ENCODE measurements around the gene PDPN. TPM values are rescaled to one million over a fixed set of nuclear protein-coding genes. Genes with fewer than 3 reads are reported as not detected.

The PDPN gene
- total and polyA plus RNA-seq, 2 experiments from 2014 or later, result 67.3 to 82.8 TPM

DNA sequence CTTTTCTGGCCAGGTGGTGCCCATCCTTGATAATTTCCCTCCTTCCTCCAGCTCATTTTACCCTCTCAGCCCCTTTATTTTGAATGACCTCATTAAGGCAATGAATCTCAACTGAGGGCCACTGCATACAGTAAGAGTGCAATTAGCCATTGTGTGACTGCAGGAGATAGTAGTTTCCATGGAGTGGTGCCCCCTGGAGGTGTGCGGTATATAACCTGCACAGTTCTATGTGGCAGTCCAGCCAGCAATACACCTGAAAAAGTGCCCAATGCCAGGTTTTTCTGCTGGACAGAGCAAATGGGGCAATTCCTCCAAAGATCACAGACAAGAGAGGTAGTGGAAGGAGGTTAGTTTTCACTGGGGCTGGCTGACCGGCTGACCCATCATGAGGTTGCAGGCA is 43.9 kb upstream of the PDPN start:
- no peaks in the 10 kb centered on the region for H3K79me2 ChIP-seq (replicated peaks; ENCODE audit: insufficient read depth)
- H3K27me3 Mint-ChIP-seq (ENCODE audit: insufficient read depth, low read depth, poor library complexity), result peaks cover 5% of the 10 kb centered on the region
- no peak overlapping the region for H3K4me3 ChIP-seq
- H3K9me3 Mint-ChIP-seq, result no peaks in the 10 kb centered on the region
- H3K9me2 ChIP-seq (ENCODE audit: insufficient read depth), result no peaks in the 10 kb centered on the region
- H3K36me3 ChIP-seq (ENCODE audit: insufficient read depth), result no peaks in the 10 kb centered on the region; the same call in 1 of the 2 replicates
- H3K27ac ChIP-seq (ENCODE audit: low read depth), result no peak overlapping the region
- H3K4me1 Mint-ChIP-seq, result peaks cover 7% of the 10 kb centered on the region; the same call in 2 of the 3 replicates
- no peak overlapping the region for H2AFZ ChIP-seq
- no peak overlapping the region for H3K4me2 ChIP-seq
- DNase-seq (ENCODE audit: low spot score) (no peak), ATAC-seq (no peak)
- H3K4me3 Mint-ChIP-seq, result no peak overlapping the region
- no peak overlapping the region for H3K27ac Mint-ChIP-seq
- no peaks in the 10 kb centered on the region; the same call in 1 of the 2 replicates for H4K20me1 ChIP-seq (replicated peaks; ENCODE audit: insufficient read depth)
- no peaks in the 10 kb centered on the region for H3K36me3 Mint-ChIP-seq (ENCODE audit: low read depth)
- no peaks in the 10 kb centered on the region for H3K27me3 ChIP-seq (ENCODE audit: insufficient read depth)
- no peaks in the 10 kb centered on the region for H3K4me1 ChIP-seq (ENCODE audit: insufficient read depth)
- TF ChIP-seq, protein P1, sequence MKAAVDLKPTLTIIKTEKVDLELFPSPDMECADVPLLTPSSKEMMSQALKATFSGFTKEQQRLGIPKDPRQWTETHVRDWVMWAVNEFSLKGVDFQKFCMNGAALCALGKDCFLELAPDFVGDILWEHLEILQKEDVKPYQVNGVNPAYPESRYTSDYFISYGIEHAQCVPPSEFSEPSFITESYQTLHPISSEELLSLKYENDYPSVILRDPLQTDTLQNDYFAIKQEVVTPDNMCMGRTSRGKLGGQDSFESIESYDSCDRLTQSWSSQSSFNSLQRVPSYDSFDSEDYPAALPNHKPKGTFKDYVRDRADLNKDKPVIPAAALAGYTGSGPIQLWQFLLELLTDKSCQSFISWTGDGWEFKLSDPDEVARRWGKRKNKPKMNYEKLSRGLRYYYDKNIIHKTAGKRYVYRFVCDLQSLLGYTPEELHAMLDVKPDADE (IDR thresholded peaks at IDR 0.05), result no peak
- TF ChIP-seq CTCF (conservative IDR thresholded peaks at IDR 0.05; ENCODE audit: low read depth in 2 of 2), result peak; percentile 28 to 44; a peak in 3 of 4 replicates
- no peaks in the 10 kb centered on the region for H3F3A ChIP-seq (replicated peaks; ENCODE audit: low read depth)

DNA sequence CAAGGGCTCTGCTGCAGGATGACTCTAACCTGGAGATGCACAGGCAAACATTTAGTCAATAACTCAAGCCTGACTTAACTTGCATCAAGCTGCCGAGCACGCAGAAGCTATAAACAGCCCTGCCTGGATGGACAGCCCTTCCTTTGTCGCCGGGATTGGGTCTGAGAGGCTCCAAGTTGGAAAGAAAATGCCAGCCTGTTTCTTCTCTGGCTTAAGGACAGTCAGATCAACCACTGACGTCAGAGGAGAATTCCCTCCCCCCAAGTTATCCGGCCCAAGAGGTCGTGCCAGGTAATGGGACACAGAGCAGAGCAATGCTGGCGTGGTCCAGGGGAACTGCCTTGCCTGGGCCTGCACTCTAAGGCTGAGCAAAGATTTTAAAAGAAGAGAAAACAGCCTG is 42.8 kb upstream of the PDPN start:
- DNase-seq (ENCODE audit: low spot score), result no peak
- Histone ChIP-seq H3K4me3 (no peak overlapping the region), H3F3A (replicated peaks; ENCODE audit: low read depth) (no peaks in the 10 kb centered on the region), H3K27me3 (ENCODE audit: insufficient read depth) (no peaks in the 10 kb centered on the region), H4K20me1 (replicated peaks; ENCODE audit: insufficient read depth) (no peaks in the 10 kb centered on the region), H3K4me1 (ENCODE audit: insufficient read depth) (no peaks in the 10 kb centered on the region), H3K27ac (ENCODE audit: low read depth) (no peak overlapping the region), H3K4me2 (no peak overlapping the region), H2AFZ (peak overlapping the region; percentile 52; the same call in 1 of the 2 replicates), H3K79me2 (replicated peaks; ENCODE audit: insufficient read depth) (no peaks in the 10 kb centered on the region), H3K9me2 (ENCODE audit: insufficient read depth) (no peaks in the 10 kb centered on the region), H3K36me3 (ENCODE audit: insufficient read depth) (no peaks in the 10 kb centered on the region; the same call in 1 of the 2 replicates)
- Mint-ChIP-seq H3K4me3 (no peak overlapping the region), H3K4me1 (peaks cover 7% of the 10 kb centered on the region; the same call in 2 of the 3 replicates), H3K9me3 (no peaks in the 10 kb centered on the region), H3K27me3 (ENCODE audit: insufficient read depth, low read depth, poor library complexity) (peaks cover 2% of the 10 kb centered on the region), H3K27ac (no peak overlapping the region), H3K36me3 (ENCODE audit: low read depth) (no peaks in the 10 kb centered on the region)
- no peak; the same call in 2 of the 3 replicates for ATAC-seq
- no peak for TF ChIP-seq EZH2 (IDR thresholded peaks at IDR 0.05; ENCODE audit: low read depth, unreplicated experiment)
- TF ChIP-seq, protein P1 (IDR thresholded peaks at IDR 0.05), result no peak

All from GM23338 (cell line).